HG03558 (cell line): ENCODE results near the gene ADCY7.

ENCODE experiments used
- ATAC-seq: cut with Tn5 transposase; IDR thresholded peaks from one replicate; pipeline ENCODE4 v1.9.1; 2021; ENCODE audit warnings: moderate number of reproducible peaks; ENCODE audit not compliant: unreplicated experiment; ENCODE audit errors: extremely low read depth

Gene ADCY7

GRCh38 chr16:50309527-50310307, 43.4 kb downstream of the ADCY7 start:
- no peak for ATAC-seq

GRCh38 chr16:50310308-50311133, 44.2 kb downstream of the ADCY7 start:
- no peak for ATAC-seq

- no peak for ATAC-seq
Measured at GRCh38 chr16:50311134-50311528, 44.8 kb downstream of the ADCY7 start.

GRCh38 chr16:50311891-50312501, 45.6 kb downstream of the ADCY7 start:
- ATAC-seq, result no peak

GRCh38 chr16:50313596-50314478, 47.5 kb downstream of the ADCY7 start:
- ATAC-seq, result no peak

GRCh38 chr16:50314665-50315064, 48.3 kb downstream of the ADCY7 start:
- no peak for ATAC-seq

- ATAC-seq, result no peak
Measured at GRCh38 chr16:50315346-50315997, 49.1 kb downstream of the ADCY7 start.

- no peak for ATAC-seq
Measured at GRCh38 chr16:50316102-50316847, 49.9 kb downstream of the ADCY7 start.

GRCh38 chr16:50316848-50317630, 50.7 kb downstream of the ADCY7 start:
- no peak for ATAC-seq

- no peak for ATAC-seq
Measured at GRCh38 chr16:50318796-50319578, 52.6 kb downstream of the ADCY7 start.

- ATAC-seq, result no peak
Measured at GRCh38 chr16:50320310-50320709, 54.0 kb downstream of the ADCY7 start.

- no peak for ATAC-seq
Measured at GRCh38 chr16:50322333-50322732, 56.0 kb downstream of the ADCY7 start.

- ATAC-seq, result no peak
Measured at GRCh38 chr16:50323335-50324011, 57.1 kb downstream of the ADCY7 start.

- no peak for ATAC-seq
Measured at GRCh38 chr16:50324345-50324744, 58.0 kb downstream of the ADCY7 start.

GRCh38 chr16:50326264-50326663, 59.9 kb downstream of the ADCY7 start:
- no peak for ATAC-seq

GRCh38 chr16:50326835-50327465, 60.6 kb downstream of the ADCY7 start:
- no peak for ATAC-seq
